ENCODE measurements around the gene CDH22. TPM values are rescaled to one million over a fixed set of nuclear protein-coding genes. Genes with fewer than 3 reads are reported as not detected.

The CDH22 gene
- total and polyA plus RNA-seq, 2 donors (not counting 1 experiment from before 2014, with no cell fraction given): not detected

DNA sequence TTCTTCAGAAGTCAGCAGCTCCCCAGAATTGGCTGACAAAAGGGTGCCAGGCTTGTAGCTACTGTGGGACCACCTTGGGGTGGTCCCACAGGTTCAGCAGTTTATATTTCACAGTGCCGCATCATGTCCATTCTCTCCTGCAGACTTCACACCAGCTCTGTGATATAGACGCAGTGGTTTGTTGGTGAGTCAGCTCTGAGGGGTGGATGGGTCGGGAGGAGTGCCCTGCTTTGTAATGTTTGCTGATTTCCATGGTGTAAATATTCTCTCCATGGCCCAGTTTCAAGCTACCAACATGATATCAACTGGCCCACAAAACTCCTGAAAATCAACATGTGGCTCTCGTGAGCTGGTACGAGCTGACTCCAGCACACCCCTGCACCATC is 78.2 kb downstream of the CDH22 start:
- Histone ChIP-seq H3K4me3 (replicated peaks in 1 of 4; ENCODE audit: control extremely low read depth in 1 of 4, insufficient read depth in 1 of 4, low read depth in 3 of 4, low read length in 4 of 4) (no peak overlapping the region), H2AFZ (ENCODE audit: low read length) (no peak overlapping the region), H3K27me3 (ENCODE audit: control insufficient read depth, insufficient read depth, low read length) (no peaks in the 10 kb centered on the region), H3K36me3 (ENCODE audit: control insufficient read depth, insufficient read depth, low read length) (no peaks in the 10 kb centered on the region), H3K27ac (ENCODE audit: insufficient read depth, low read length) (no peak overlapping the region), H3K79me2 (ENCODE audit: control insufficient read depth, insufficient read depth, low read length) (no peaks in the 10 kb centered on the region), H3K4me2 (ENCODE audit: extremely low read depth, insufficient read depth, low read length) (no peak overlapping the region), H3K4me1 (ENCODE audit: control insufficient read depth, extremely low read depth, insufficient read depth, low read length) (no peaks in the 10 kb centered on the region), H3K9me3 (ENCODE audit: control insufficient read depth, insufficient read depth, low read depth, low read length) (no peaks in the 10 kb centered on the region), H3K9ac (ENCODE audit: insufficient read depth, low read length) (no peak overlapping the region), H4K20me1 (ENCODE audit: control insufficient read depth, extremely low read depth, insufficient read depth, low read length) (no peaks in the 10 kb centered on the region)
- DNase-seq (ENCODE audit: low read depth in 2 of 2): no peak
- no peak for TF ChIP-seq EZH2 (IDR thresholded peaks at IDR 0.05; ENCODE audit: low read length, missing control alignments)
- TF ChIP-seq, protein P1, sequence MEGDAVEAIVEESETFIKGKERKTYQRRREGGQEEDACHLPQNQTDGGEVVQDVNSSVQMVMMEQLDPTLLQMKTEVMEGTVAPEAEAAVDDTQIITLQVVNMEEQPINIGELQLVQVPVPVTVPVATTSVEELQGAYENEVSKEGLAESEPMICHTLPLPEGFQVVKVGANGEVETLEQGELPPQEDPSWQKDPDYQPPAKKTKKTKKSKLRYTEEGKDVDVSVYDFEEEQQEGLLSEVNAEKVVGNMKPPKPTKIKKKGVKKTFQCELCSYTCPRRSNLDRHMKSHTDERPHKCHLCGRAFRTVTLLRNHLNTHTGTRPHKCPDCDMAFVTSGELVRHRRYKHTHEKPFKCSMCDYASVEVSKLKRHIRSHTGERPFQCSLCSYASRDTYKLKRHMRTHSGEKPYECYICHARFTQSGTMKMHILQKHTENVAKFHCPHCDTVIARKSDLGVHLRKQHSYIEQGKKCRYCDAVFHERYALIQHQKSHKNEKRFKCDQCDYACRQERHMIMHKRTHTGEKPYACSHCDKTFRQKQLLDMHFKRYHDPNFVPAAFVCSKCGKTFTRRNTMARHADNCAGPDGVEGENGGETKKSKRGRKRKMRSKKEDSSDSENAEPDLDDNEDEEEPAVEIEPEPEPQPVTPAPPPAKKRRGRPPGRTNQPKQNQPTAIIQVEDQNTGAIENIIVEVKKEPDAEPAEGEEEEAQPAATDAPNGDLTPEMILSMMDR (conservative IDR thresholded peaks at IDR 0.05 in 1 of 2, IDR thresholded peaks at IDR 0.05 in 1 of 2; ENCODE audit: low read depth in 1 of 2, low read length in 2 of 2): no peak

DNA sequence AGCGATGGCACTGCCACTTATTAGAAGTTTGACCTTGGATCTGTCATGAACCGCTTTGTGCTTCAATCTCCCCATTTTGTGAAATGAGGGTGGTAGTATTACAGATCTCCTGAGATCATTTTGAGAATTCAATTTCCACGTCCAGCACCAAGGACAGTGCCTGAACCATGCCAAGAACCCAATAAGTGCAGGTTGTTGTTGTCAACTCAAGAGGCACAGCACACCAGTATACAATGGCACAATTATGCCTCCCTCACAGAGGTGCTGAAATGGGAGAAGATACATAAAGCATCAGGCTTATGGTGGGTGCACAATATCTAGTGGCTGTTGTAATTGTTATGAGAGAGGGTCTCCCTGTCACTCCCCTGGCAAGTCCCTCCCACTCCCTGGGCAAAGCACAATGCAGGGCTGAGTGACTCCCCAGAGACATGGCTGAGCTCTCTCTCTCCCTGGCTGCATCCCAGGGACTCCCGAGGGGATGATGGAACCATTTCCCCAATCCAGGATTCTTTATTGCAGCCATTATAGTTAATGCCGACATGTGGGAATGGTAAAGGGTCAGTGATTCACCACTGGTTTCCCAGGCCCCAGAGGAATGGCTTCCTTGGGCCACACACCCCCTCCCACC is 78.7 kb downstream of the CDH22 start:
- no peaks in the 10 kb centered on the region for H3K27me3 ChIP-seq (ENCODE audit: control insufficient read depth, insufficient read depth, low read length)
- H3K4me3 ChIP-seq (replicated peaks in 1 of 4; ENCODE audit: control extremely low read depth in 1 of 4, insufficient read depth in 1 of 4, low read depth in 3 of 4, low read length in 4 of 4): no peak overlapping the region
- H4K20me1 ChIP-seq (ENCODE audit: control insufficient read depth, extremely low read depth, insufficient read depth, low read length): no peaks in the 10 kb centered on the region
- no peak overlapping the region for H2AFZ ChIP-seq (ENCODE audit: low read length)
- no peaks in the 10 kb centered on the region for H3K9me3 ChIP-seq (ENCODE audit: control insufficient read depth, insufficient read depth, low read depth, low read length)
- DNase-seq (ENCODE audit: low read depth in 2 of 2): no peak
- H3K27ac ChIP-seq (ENCODE audit: insufficient read depth, low read length): no peak overlapping the region
- H3K36me3 ChIP-seq (ENCODE audit: control insufficient read depth, insufficient read depth, low read length): no peaks in the 10 kb centered on the region
- TF ChIP-seq, protein P1 (conservative IDR thresholded peaks at IDR 0.05 in 1 of 2, IDR thresholded peaks at IDR 0.05 in 1 of 2; ENCODE audit: low read depth in 1 of 2, low read length in 2 of 2): no peak
- no peak for TF ChIP-seq EZH2 (IDR thresholded peaks at IDR 0.05; ENCODE audit: low read length, missing control alignments)
- no peak overlapping the region for H3K9ac ChIP-seq (ENCODE audit: insufficient read depth, low read length)
- H3K4me1 ChIP-seq (ENCODE audit: control insufficient read depth, extremely low read depth, insufficient read depth, low read length): no peaks in the 10 kb centered on the region
- H3K4me2 ChIP-seq (ENCODE audit: extremely low read depth, insufficient read depth, low read length): no peak overlapping the region
- H3K79me2 ChIP-seq (ENCODE audit: control insufficient read depth, insufficient read depth, low read length): no peaks in the 10 kb centered on the region

GRCh38 chr20:46228670-46229069 is 79.6 kb downstream of the CDH22 start:
- no peak overlapping the region for H3K27ac ChIP-seq (ENCODE audit: insufficient read depth, low read length)
- H3K79me2 ChIP-seq (ENCODE audit: control insufficient read depth, insufficient read depth, low read length): no peaks in the 10 kb centered on the region
- no peaks in the 10 kb centered on the region for H3K9me3 ChIP-seq (ENCODE audit: control insufficient read depth, insufficient read depth, low read depth, low read length)
- no peak for TF ChIP-seq EZH2 (IDR thresholded peaks at IDR 0.05; ENCODE audit: low read length, missing control alignments)
- TF ChIP-seq, protein P1 (conservative IDR thresholded peaks at IDR 0.05 in 1 of 2, IDR thresholded peaks at IDR 0.05 in 1 of 2; ENCODE audit: low read depth in 1 of 2, low read length in 2 of 2): no peak
- no peaks in the 10 kb centered on the region for H4K20me1 ChIP-seq (ENCODE audit: control insufficient read depth, extremely low read depth, insufficient read depth, low read length)
- H3K4me2 ChIP-seq (ENCODE audit: extremely low read depth, insufficient read depth, low read length): no peak overlapping the region
- no peaks in the 10 kb centered on the region for H3K27me3 ChIP-seq (ENCODE audit: control insufficient read depth, insufficient read depth, low read length)
- no peaks in the 10 kb centered on the region for H3K4me1 ChIP-seq (ENCODE audit: control insufficient read depth, extremely low read depth, insufficient read depth, low read length)
- H2AFZ ChIP-seq (ENCODE audit: low read length): no peak overlapping the region
- H3K36me3 ChIP-seq (ENCODE audit: control insufficient read depth, insufficient read depth, low read length): no peaks in the 10 kb centered on the region
- no peak overlapping the region for H3K4me3 ChIP-seq (replicated peaks in 1 of 4; ENCODE audit: control extremely low read depth in 1 of 4, insufficient read depth in 1 of 4, low read depth in 3 of 4, low read length in 4 of 4)
- DNase-seq (ENCODE audit: low read depth in 2 of 2): no peak
- H3K9ac ChIP-seq (ENCODE audit: insufficient read depth, low read length): no peak overlapping the region
